Measurements from ENCODE around the gene PLEKHB2.

DNA sequence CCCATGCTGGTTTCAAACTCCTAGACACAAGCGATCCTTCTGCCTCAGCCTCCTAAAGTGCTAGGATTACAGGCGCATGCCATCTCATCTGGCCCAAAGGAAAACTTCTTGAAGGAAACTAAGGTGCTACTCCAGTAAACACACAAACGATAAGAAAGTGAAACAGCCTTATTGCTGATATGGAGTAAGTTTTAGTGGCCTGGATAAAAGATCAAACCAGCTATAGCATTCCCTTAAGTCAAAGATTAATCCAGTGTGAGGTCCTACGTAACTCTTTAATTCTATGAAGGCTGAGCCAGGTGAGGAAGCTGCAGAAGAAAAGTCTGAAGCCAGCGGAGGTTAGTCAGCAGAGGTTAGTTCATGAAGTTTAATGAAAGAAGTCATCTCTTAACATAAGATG lies 63.4 kb downstream of the PLEKHB2 start:
- TF ChIP-seq, protein P1, sequence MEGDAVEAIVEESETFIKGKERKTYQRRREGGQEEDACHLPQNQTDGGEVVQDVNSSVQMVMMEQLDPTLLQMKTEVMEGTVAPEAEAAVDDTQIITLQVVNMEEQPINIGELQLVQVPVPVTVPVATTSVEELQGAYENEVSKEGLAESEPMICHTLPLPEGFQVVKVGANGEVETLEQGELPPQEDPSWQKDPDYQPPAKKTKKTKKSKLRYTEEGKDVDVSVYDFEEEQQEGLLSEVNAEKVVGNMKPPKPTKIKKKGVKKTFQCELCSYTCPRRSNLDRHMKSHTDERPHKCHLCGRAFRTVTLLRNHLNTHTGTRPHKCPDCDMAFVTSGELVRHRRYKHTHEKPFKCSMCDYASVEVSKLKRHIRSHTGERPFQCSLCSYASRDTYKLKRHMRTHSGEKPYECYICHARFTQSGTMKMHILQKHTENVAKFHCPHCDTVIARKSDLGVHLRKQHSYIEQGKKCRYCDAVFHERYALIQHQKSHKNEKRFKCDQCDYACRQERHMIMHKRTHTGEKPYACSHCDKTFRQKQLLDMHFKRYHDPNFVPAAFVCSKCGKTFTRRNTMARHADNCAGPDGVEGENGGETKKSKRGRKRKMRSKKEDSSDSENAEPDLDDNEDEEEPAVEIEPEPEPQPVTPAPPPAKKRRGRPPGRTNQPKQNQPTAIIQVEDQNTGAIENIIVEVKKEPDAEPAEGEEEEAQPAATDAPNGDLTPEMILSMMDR (IDR thresholded peaks at IDR 0.05) = no peak
- no peak for TF ChIP-seq POLR2AphosphoS5 (IDR thresholded peaks at IDR 0.05)
